SU-DHL-6 (cell line): Measurements from ENCODE around the gene USP47.

ENCODE experiments used
- H2AFZ ChIP-seq: fragments of 200-600 bp; sonication (generic); 2 replicates; pipeline ENCODE4 v1.6.1; 2014; ENCODE audit warnings: low read depth, mild to moderate bottlenecking, moderate library complexity, mixed read lengths, antibody characterized with exemption, low read length; ENCODE audit not compliant: severe bottlenecking
- H3F3A ChIP-seq: fragments of 200-600 bp; shearing (Covaris generic); 2 replicates; pipeline ENCODE4 v1.6.0; 2016; ENCODE audit warnings: antibody characterized with exemption, mild to moderate bottlenecking; ENCODE audit not compliant: insufficient read depth
- H3K27ac ChIP-seq: fragments of 200-600 bp; sonication (generic); 2 replicates; pipeline ENCODE4 v1.5.1; 2016; ENCODE audit warnings: low read depth, mild to moderate bottlenecking, low read length, moderate library complexity, mixed read lengths
- H3K27me3 ChIP-seq: fragments of 200-600 bp; sonication (generic), shearing (Covaris generic); 2 replicates; pipeline ENCODE4 v1.6.0; 2014; ENCODE audit warnings: mild to moderate bottlenecking, low read length
- H3K36me3 ChIP-seq: fragments of 200-600 bp; sonication (generic); 2 replicates; pipeline ENCODE4 v1.6.1; 2014; ENCODE audit warnings: mild to moderate bottlenecking, low read length, mixed read lengths
- H3K4me2 ChIP-seq: fragments of 300-600, 200-600 bp; shearing (Covaris generic), sonication (generic); 2 replicates; pipeline ENCODE4 v1.6.0; 2014; ENCODE audit warnings: low read length, low read depth, mild to moderate bottlenecking; ENCODE audit not compliant: poor library complexity, severe bottlenecking
- H3K4me3 ChIP-seq: fragments of 200-600 bp; sonication (generic); 2 replicates; pipeline ENCODE4 v1.5.1; 2014; ENCODE audit warnings: antibody characterized with exemption, low read length, mild to moderate bottlenecking, mixed read lengths; ENCODE audit not compliant: insufficient read depth, poor library complexity, severe bottlenecking
- H3K79me2 ChIP-seq: fragments of 200-600 bp; sonication (generic); 2 replicates; pipeline ENCODE4 v1.6.1; 2014; ENCODE audit warnings: mild to moderate bottlenecking, low read length, moderate library complexity; ENCODE audit not compliant: insufficient read depth
- H3K9ac ChIP-seq: fragments of 200-600 bp; sonication (generic); 2 replicates; pipeline ENCODE4 v1.7.0; 2014; ENCODE audit warnings: mild to moderate bottlenecking, low read length
- H3K9me2 ChIP-seq: fragments of 200-600 bp; sonication (generic); replicated peaks from 2 replicates; pipeline ENCODE4 v1.6.1; 2014; ENCODE audit warnings: low read length; ENCODE audit not compliant: insufficient read depth
- H3K9me3 ChIP-seq: fragments of 200-600 bp; sonication (generic); 2 replicates; pipeline ENCODE4 v1.6.1; 2014; ENCODE audit warnings: low read length, mixed read lengths; ENCODE audit not compliant: insufficient read depth
- H4K20me1 ChIP-seq: fragments of 200-600 bp; sonication (generic); 2 replicates; pipeline ENCODE4 v1.6.1; 2014; ENCODE audit warnings: low read depth, mild to moderate bottlenecking, antibody characterized with exemption, low read length, moderate library complexity, mixed read lengths
- CTCF ChIP-seq: fragments of 200-600 bp; sonication (generic); IDR thresholded peaks from one replicate; pipeline ENCODE4 v1.5.1; 2017; ENCODE audit warnings: antibody characterized with exemption, mild to moderate bottlenecking, low read length, moderate library complexity; ENCODE audit not compliant: insufficient read depth, poor library complexity, severe bottlenecking
- EZH2phosphoT487 ChIP-seq: fragments of 200-600 bp; sonication (generic), shearing (Covaris generic); conservative IDR thresholded peaks from 2 replicates; pipeline ENCODE4 v1.6.1; 2018; ENCODE audit warnings: mild to moderate bottlenecking, antibody characterized with exemption, low read length, moderate library complexity, mixed read lengths

Gene USP47

GRCh38 chr11:11989774-11990744 lies 148.3 kb downstream of the USP47 start:
- H3K27ac ChIP-seq: no peak overlapping the region
- no peaks in the 10 kb centered on the region for H3K79me2 ChIP-seq
- no peaks in the 10 kb centered on the region for H3K9me2 ChIP-seq
- H2AFZ ChIP-seq: no peak overlapping the region
- no peak overlapping the region for H3K4me3 ChIP-seq
- TF ChIP-seq EZH2phosphoT487 (no peak), CTCF (no peak)
- no peak overlapping the region for H3K4me2 ChIP-seq
- H4K20me1 ChIP-seq: no peaks in the 10 kb centered on the region
- no peak overlapping the region for H3K9ac ChIP-seq
- H3F3A ChIP-seq: no peaks in the 10 kb centered on the region
- H3K9me3 ChIP-seq: no peaks in the 10 kb centered on the region
- no peaks in the 10 kb centered on the region for H3K27me3 ChIP-seq
- H3K36me3 ChIP-seq: no peaks in the 10 kb centered on the region

- no peak overlapping the region for H3K27ac ChIP-seq
- H3F3A ChIP-seq: no peaks in the 10 kb centered on the region
Observed at GRCh38 chr11:11992257-11993212, 150.8 kb downstream of the USP47 start.

GRCh38 chr11:11993839-11994238 lies 152.1 kb downstream of the USP47 start:
- H3K79me2 ChIP-seq: no peaks in the 10 kb centered on the region
- TF ChIP-seq EZH2phosphoT487 (no peak), CTCF (no peak)
- no peaks in the 10 kb centered on the region for H3K36me3 ChIP-seq
- no peaks in the 10 kb centered on the region for H3K9me2 ChIP-seq
- no peaks in the 10 kb centered on the region for H3F3A ChIP-seq
- no peaks in the 10 kb centered on the region for H4K20me1 ChIP-seq
- no peak overlapping the region for H3K4me3 ChIP-seq
- H3K9me3 ChIP-seq: no peaks in the 10 kb centered on the region
- H3K4me2 ChIP-seq: no peak overlapping the region
- H3K27ac ChIP-seq: no peak overlapping the region
- no peak overlapping the region for H3K9ac ChIP-seq
- no peaks in the 10 kb centered on the region for H3K27me3 ChIP-seq
- no peak overlapping the region for H2AFZ ChIP-seq

More at GRCh38 chr11:11992257-11993212, 150.8 kb downstream of the USP47 start:
- Histone ChIP-seq H3K9me3 (no peaks in the 10 kb centered on the region), H3K9me2 (no peaks in the 10 kb centered on the region), H4K20me1 (no peaks in the 10 kb centered on the region), H3K27me3 (no peaks in the 10 kb centered on the region), H3K36me3 (no peaks in the 10 kb centered on the region), H3K79me2 (no peaks in the 10 kb centered on the region), H2AFZ (no peak overlapping the region), H3K9ac (no peak overlapping the region), H3K4me3 (no peak overlapping the region), H3K4me2 (no peak overlapping the region)
- TF ChIP-seq CTCF (no peak), EZH2phosphoT487 (no peak)
